NB4 (cell line): ENCODE measurements around the gene TRIM38.

Experiments
- POLR2A ChIP-seq: IDR thresholded peaks from 2 replicates; pipeline ENCODE4 v1.6.1; 2011; ENCODE audit warnings: mild to moderate bottlenecking; ENCODE audit not compliant: insufficient read length; ENCODE audit errors: extremely low read depth
- TF ChIP-seq, protein P1 (sequence below): IDR thresholded peaks from one replicate; pipeline ENCODE4 v1.5.1; 2012; ENCODE audit warnings: low read depth, low read length

DNA sequence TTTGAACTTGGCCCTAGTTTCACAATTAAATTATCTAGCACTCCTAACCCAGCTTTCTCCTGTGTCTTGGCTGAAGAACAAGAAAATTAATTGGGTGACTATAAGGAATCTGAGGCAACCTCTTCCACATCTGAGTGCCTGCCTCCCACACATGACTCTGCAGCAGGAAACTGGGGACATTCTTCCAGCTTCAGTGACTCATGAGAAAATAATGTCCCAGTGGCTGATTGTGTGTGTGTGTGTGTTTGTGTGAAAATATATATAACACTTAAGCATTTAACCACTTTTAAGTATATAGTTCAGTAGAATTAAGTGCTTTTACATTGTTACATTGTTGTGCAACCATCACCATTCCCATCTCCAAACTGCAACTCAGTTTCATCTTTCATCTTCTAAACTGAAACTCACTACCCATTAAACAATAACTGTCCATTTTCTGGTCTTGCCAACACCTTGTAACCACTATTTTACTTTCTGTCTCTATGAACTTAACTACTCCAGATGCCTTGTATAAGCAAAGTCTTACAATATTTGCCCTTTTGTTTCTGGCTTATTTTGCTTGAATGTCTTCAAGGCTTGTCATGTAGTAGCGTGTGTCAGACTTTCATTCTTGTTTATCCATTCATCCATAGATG, 8.7 kb downstream of the TRIM38 start:
- TF ChIP-seq, protein P1, sequence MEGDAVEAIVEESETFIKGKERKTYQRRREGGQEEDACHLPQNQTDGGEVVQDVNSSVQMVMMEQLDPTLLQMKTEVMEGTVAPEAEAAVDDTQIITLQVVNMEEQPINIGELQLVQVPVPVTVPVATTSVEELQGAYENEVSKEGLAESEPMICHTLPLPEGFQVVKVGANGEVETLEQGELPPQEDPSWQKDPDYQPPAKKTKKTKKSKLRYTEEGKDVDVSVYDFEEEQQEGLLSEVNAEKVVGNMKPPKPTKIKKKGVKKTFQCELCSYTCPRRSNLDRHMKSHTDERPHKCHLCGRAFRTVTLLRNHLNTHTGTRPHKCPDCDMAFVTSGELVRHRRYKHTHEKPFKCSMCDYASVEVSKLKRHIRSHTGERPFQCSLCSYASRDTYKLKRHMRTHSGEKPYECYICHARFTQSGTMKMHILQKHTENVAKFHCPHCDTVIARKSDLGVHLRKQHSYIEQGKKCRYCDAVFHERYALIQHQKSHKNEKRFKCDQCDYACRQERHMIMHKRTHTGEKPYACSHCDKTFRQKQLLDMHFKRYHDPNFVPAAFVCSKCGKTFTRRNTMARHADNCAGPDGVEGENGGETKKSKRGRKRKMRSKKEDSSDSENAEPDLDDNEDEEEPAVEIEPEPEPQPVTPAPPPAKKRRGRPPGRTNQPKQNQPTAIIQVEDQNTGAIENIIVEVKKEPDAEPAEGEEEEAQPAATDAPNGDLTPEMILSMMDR, result no peak
- no peak for TF ChIP-seq POLR2A
